Neural progenitor cell (in vitro differentiated cells): ENCODE results near the gene MS4A10. TPM values are rescaled to one million over a fixed set of nuclear protein-coding genes. Genes with fewer than 3 reads are reported as not detected.

Experiments
- DNase-seq: peaks from one replicate; pipeline ENCODE4 v3.0.0-alpha.2; 2016; ENCODE audit warnings: low spot score
- H2AFZ ChIP-seq: fragments of 200-600 bp; sonication (generic); replicated peaks from 2 replicates; pipeline ENCODE4 v1.6.1; 2016; ENCODE audit warnings: antibody characterized with exemption
- H3F3A ChIP-seq: fragments of 200-600 bp; sonication (generic); 2 replicates; pipeline ENCODE4 v1.6.1; 2016; ENCODE audit warnings: antibody characterized with exemption, low read depth
- H3K27ac ChIP-seq: fragments of 200-600 bp; sonication (generic); 2 replicates; pipeline ENCODE4 v1.5.1; 2016; ENCODE audit warnings: mild to moderate bottlenecking
- H3K27me3 ChIP-seq: fragments of 200-600 bp; sonication (generic); 2 replicates; pipeline ENCODE4 v1.6.1; 2016; ENCODE audit warnings: mild to moderate bottlenecking, moderate library complexity
- H3K36me3 ChIP-seq: fragments of 200-600 bp; sonication (generic); 2 replicates; pipeline ENCODE4 v1.5.1; 2016
- H3K4me1 ChIP-seq: fragments of 200-600 bp; sonication (generic); 2 replicates; pipeline ENCODE4 v1.6.1; 2016; ENCODE audit warnings: mixed run types
- H3K4me2 ChIP-seq: fragments of 200-600 bp; sonication (generic); 2 replicates; pipeline ENCODE4 v1.6.1; 2016
- H3K4me3 ChIP-seq: fragments of 200-600 bp; sonication (generic); 2 replicates; pipeline ENCODE4 v1.5.1; 2016
- H3K79me2 ChIP-seq: fragments of 200-600 bp; sonication (generic); 2 replicates; pipeline ENCODE4 v1.6.1; 2016; ENCODE audit warnings: low read depth
- H3K9ac ChIP-seq: fragments of 200-600 bp; sonication (generic); 2 replicates; pipeline ENCODE4 v1.6.1; 2016
- H3K9me3 ChIP-seq: fragments of 200-600 bp; sonication (generic); 2 replicates; pipeline ENCODE4 v1.5.1; 2016; ENCODE audit warnings: low read depth
- H4K20me1 ChIP-seq: fragments of 200-600 bp; sonication (generic); 2 replicates; pipeline ENCODE4 v1.6.1; 2016; ENCODE audit warnings: low read depth
- H3K27ac Mint-ChIP-seq: 3 replicates; pipeline ENCODE4 v1.8.0; 2021; ENCODE audit warnings: mixed read lengths
- H3K27me3 Mint-ChIP-seq: 2 replicates; pipeline ENCODE4 v1.8.0; 2022; ENCODE audit warnings: low read depth, mild to moderate bottlenecking, inconsistent platforms, moderate library complexity, mixed read lengths; ENCODE audit not compliant: insufficient read depth
- H3K36me3 Mint-ChIP-seq: 3 replicates; pipeline ENCODE4 v1.8.0; 2021; ENCODE audit warnings: mixed read lengths
- H3K4me1 Mint-ChIP-seq: 3 replicates; pipeline ENCODE4 v1.8.0; 2021; ENCODE audit warnings: mixed read lengths
- H3K4me3 Mint-ChIP-seq: 3 replicates; pipeline ENCODE4 v1.8.0; 2021; ENCODE audit warnings: mild to moderate bottlenecking, moderate library complexity, mixed read lengths
- H3K9me3 Mint-ChIP-seq: 3 replicates; pipeline ENCODE4 v1.8.0; 2020; ENCODE audit warnings: mixed read lengths
- EZH2 ChIP-seq: fragments of 200-600 bp; sonication (generic); IDR thresholded peaks from 2 replicates; pipeline ENCODE4 v1.6.1; 2017; ENCODE audit warnings: antibody characterized with exemption, mild to moderate bottlenecking, moderate library complexity
- EZH2phosphoT487 ChIP-seq: fragments of 200-600 bp; sonication (generic); IDR thresholded peaks from 2 replicates; pipeline ENCODE4 v1.6.1; 2017; ENCODE audit warnings: antibody characterized with exemption
- total RNA-seq: library from RNA; depleted of rRNA; stranded (reverse); fragments of >200 nt; gene quantifications from 2 replicates; pipeline ENCODE4 v1.2.3, GENCODE V29; 2015; ENCODE audit warnings: low replicate concordance
- TF ChIP-seq, protein P1 (sequence below): fragments of 200-600 bp; sonication (generic); IDR thresholded peaks from 2 replicates; pipeline ENCODE4 v1.5.1; 2017; ENCODE audit warnings: antibody characterized with exemption, mild to moderate bottlenecking

MS4A10 gene
- total RNA-seq, 1 donor from 2014 or later: not detected

DNA sequence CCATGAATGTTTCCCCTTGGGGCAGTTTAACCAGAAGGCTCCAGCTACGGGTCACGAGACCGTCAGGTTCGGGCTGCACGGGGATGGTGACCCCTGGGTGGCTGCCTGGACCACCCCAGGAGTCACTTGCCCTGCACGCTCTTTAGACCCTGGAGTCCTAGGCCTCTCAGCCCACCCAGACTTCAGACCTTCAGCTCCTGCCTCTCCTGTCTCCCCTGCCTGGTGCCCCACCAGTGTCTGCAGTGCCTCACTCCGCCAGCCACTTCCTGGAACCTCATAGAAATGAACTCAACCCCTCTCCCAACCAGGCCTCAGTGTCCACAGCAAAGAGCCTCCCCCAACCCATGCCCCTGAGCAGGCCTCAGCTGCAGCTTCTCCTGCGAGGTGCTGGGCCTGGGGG is 12.5 kb upstream of the MS4A10 start:
- peaks cover 10% of the 10 kb centered on the region for H3K4me1 Mint-ChIP-seq
- Histone ChIP-seq H3K27ac (no peak overlapping the region), H3K4me3 (no peak overlapping the region), H3K79me2 (no peaks in the 10 kb centered on the region), H2AFZ (no peak overlapping the region), H3K27me3 (peaks cover 5% of the 10 kb centered on the region), H3K4me1 (no peaks in the 10 kb centered on the region), H3K4me2 (no peak overlapping the region), H4K20me1 (no peaks in the 10 kb centered on the region), H3K9me3 (no peaks in the 10 kb centered on the region), H3F3A (no peaks in the 10 kb centered on the region), H3K36me3 (no peaks in the 10 kb centered on the region), H3K9ac (no peak overlapping the region)
- DNase-seq: no peak
- H3K9me3 Mint-ChIP-seq: no peaks in the 10 kb centered on the region
- peaks cover 5% of the 10 kb centered on the region for H3K27me3 Mint-ChIP-seq
- H3K27ac Mint-ChIP-seq: peak overlapping the region; percentile 37
- no peaks in the 10 kb centered on the region for H3K36me3 Mint-ChIP-seq
- no peak overlapping the region for H3K4me3 Mint-ChIP-seq
- TF ChIP-seq EZH2 (no peak), EZH2phosphoT487 (no peak)
- TF ChIP-seq, protein P1, sequence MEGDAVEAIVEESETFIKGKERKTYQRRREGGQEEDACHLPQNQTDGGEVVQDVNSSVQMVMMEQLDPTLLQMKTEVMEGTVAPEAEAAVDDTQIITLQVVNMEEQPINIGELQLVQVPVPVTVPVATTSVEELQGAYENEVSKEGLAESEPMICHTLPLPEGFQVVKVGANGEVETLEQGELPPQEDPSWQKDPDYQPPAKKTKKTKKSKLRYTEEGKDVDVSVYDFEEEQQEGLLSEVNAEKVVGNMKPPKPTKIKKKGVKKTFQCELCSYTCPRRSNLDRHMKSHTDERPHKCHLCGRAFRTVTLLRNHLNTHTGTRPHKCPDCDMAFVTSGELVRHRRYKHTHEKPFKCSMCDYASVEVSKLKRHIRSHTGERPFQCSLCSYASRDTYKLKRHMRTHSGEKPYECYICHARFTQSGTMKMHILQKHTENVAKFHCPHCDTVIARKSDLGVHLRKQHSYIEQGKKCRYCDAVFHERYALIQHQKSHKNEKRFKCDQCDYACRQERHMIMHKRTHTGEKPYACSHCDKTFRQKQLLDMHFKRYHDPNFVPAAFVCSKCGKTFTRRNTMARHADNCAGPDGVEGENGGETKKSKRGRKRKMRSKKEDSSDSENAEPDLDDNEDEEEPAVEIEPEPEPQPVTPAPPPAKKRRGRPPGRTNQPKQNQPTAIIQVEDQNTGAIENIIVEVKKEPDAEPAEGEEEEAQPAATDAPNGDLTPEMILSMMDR: no peak

DNA sequence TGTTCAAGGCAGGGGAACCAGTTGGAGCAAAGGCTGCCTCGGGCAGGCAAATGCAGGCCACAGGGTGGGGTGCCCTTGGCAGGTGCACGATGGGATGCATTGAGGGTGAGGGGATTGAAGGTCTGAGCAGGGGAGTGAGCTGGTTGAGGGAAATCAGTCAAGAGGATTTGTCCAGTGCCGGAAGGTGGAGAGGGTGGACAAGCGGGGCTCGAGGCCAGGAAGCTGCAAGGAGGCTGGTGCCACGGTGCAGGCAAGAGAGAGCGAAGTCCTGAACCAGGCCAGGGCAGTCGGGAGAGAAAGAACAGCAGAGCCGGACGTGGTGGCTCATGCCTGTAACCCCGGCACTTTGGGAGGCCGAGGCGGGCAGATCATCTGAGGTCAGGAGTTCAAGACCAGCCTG is 10.4 kb upstream of the MS4A10 start:
- Histone ChIP-seq H2AFZ (no peak overlapping the region), H3F3A (no peaks in the 10 kb centered on the region), H4K20me1 (no peaks in the 10 kb centered on the region), H3K79me2 (no peaks in the 10 kb centered on the region), H3K9ac (no peak overlapping the region), H3K36me3 (no peaks in the 10 kb centered on the region), H3K9me3 (no peaks in the 10 kb centered on the region), H3K27ac (no peak overlapping the region), H3K4me3 (no peak overlapping the region), H3K4me2 (no peak overlapping the region), H3K4me1 (no peaks in the 10 kb centered on the region), H3K27me3 (no peaks in the 10 kb centered on the region)
- no peak for TF ChIP-seq EZH2
- TF ChIP-seq, protein P1: no peak
- TF ChIP-seq EZH2phosphoT487: no peak
- H3K4me1 Mint-ChIP-seq: peaks cover 10% of the 10 kb centered on the region
- H3K9me3 Mint-ChIP-seq: no peaks in the 10 kb centered on the region
- no peaks in the 10 kb centered on the region for H3K36me3 Mint-ChIP-seq
- no peak for DNase-seq
- H3K27me3 Mint-ChIP-seq: peaks cover 6% of the 10 kb centered on the region
- peak overlapping the region; percentile 52 for H3K4me3 Mint-ChIP-seq
- H3K27ac Mint-ChIP-seq: no peak overlapping the region

DNA sequence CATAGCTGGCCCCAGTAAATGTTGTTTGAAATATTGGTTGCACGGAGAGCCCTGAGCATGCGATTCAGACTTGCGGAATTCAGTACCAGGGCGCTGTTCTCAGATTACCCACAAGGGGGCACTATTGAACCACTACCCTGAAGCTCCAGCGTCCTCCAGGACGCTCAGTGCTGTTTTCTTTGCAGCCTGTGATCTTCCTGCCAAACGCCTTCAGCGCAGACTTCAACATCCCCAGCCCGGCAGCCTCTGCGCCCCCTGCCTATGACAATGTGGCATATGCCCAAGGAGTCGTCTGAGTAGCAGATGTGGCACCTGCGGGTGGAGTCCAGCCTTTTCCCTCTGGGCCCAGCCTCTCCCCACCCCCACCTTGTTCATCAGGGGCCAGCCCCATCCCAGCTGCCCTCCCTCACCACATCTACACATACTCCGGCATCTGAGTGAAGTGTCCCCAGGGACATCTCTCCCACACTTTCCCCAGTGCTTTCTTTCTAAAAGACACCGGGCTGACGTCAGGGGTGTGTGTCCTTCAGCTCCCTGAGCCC is 9.6 kb upstream of the MS4A10 start:
- TF ChIP-seq, protein P1: peak; percentile 89
- no peak for TF ChIP-seq EZH2phosphoT487
- peaks cover 6% of the 10 kb centered on the region for H3K27me3 Mint-ChIP-seq
- H3K4me1 Mint-ChIP-seq: peaks cover 10% of the 10 kb centered on the region
- no peak overlapping the region for H3K4me2 ChIP-seq
- no peaks in the 10 kb centered on the region for H3K36me3 ChIP-seq
- H3K27ac Mint-ChIP-seq: peak overlapping the region; percentile 24
- no peaks in the 10 kb centered on the region for H3K27me3 ChIP-seq
- no peak overlapping the region for H3K9ac ChIP-seq
- H3K9me3 ChIP-seq: no peaks in the 10 kb centered on the region
- peak; percentile 91 for DNase-seq
- H4K20me1 ChIP-seq: no peaks in the 10 kb centered on the region
- H3K4me3 Mint-ChIP-seq: no peak overlapping the region
- no peaks in the 10 kb centered on the region for H3K79me2 ChIP-seq
- no peaks in the 10 kb centered on the region for H3F3A ChIP-seq
- H3K36me3 Mint-ChIP-seq: no peaks in the 10 kb centered on the region
- peak overlapping the region; percentile 89 for H2AFZ ChIP-seq
- no peaks in the 10 kb centered on the region for H3K4me1 ChIP-seq
- no peak overlapping the region for H3K4me3 ChIP-seq
- H3K27ac ChIP-seq: no peak overlapping the region
- H3K9me3 Mint-ChIP-seq: no peaks in the 10 kb centered on the region
